Epithelial cell of esophagus (primary cell): Measurements from ENCODE around the gene PASK.

Experiments
- DNase-seq: peaks from one replicate; pipeline ENCODE4 v3.0.0; 2010; ENCODE audit warnings: low read depth
- H3K4me3 ChIP-seq: 2 replicates; pipeline ENCODE4 v1.5.1; 2011; ENCODE audit warnings: mild to moderate bottlenecking, low read length, control low read depth
- TF ChIP-seq, protein P1 (sequence below): IDR thresholded peaks from 2 replicates; pipeline ENCODE4 v1.5.1; 2011; ENCODE audit warnings: low read depth, mild to moderate bottlenecking, low read length, control low read depth, inconsistent platforms; ENCODE audit not compliant: insufficient read depth; ENCODE audit errors: missing control alignments

The PASK gene

DNA sequence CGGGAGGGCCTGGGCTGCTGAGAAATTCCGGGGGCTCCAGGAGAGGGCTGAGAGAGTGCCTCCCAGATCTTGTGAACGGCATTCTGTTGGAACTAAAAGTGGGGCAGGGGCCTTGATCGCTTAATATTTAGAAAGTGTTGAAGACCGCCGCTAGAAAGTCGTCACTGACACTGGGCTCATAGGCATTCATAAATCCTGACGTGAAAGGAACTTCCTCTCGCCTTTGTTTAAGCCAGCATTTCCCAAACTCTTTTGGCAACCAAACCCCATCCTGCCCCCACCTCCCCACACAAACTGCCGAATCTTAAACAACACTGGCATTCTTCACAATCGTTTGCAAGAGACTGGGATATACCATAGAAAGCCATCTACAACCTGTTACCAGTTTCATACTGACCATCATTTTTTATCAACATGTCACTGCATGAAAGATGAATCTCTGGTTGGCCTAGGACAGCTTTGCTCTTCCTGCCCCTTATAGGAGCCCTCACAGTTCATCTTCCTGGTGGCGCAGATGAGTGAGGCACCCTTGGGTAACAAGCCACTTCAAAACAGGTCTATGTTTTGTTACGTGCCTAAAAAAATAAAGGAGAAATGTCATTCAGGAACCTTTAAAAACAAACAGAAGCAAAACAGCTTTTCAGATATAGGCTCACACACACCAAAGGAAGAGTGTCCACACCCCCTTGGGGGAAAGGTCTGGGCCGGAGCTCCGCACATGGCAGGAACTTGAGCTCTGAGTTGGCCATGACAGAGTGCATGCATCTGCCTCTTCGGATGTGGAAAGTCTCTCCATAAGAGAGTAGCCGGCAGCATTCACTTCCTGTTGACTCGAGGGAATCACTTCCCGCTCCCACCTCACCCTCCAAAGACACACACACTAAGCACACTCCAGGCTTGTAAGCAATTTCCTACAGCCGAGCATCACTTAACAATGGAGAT lies 60.2 kb downstream of the PASK start:
- TF ChIP-seq, protein P1, sequence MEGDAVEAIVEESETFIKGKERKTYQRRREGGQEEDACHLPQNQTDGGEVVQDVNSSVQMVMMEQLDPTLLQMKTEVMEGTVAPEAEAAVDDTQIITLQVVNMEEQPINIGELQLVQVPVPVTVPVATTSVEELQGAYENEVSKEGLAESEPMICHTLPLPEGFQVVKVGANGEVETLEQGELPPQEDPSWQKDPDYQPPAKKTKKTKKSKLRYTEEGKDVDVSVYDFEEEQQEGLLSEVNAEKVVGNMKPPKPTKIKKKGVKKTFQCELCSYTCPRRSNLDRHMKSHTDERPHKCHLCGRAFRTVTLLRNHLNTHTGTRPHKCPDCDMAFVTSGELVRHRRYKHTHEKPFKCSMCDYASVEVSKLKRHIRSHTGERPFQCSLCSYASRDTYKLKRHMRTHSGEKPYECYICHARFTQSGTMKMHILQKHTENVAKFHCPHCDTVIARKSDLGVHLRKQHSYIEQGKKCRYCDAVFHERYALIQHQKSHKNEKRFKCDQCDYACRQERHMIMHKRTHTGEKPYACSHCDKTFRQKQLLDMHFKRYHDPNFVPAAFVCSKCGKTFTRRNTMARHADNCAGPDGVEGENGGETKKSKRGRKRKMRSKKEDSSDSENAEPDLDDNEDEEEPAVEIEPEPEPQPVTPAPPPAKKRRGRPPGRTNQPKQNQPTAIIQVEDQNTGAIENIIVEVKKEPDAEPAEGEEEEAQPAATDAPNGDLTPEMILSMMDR: no peak
- H3K4me3 ChIP-seq: no peak overlapping the region

DNA sequence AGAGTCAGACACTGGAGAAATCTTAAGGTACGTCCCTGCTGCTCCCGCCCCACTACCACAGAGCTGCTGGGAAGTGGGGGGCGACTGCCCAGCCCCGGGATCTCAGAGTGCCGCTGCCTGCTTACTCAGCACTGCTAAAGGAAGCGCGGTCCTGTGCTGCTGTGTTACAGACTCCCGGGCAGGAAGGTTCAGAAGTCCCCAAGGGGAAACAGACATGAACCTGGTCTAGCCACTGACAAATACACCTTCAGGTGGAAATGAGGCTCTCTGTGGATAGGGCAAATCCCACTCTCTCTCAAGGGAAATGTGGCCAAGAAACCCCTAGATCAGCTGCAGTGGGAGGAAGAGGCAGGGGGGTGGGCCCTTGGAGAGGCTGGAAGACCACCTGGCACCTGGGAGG lies 60.9 kb downstream of the PASK start:
- no peak overlapping the region for H3K4me3 ChIP-seq
- TF ChIP-seq, protein P1: no peak
- no peak for DNase-seq

More for the DNA sequence above, 60.2 kb downstream of the PASK start:
- DNase-seq: no peak

DNA sequence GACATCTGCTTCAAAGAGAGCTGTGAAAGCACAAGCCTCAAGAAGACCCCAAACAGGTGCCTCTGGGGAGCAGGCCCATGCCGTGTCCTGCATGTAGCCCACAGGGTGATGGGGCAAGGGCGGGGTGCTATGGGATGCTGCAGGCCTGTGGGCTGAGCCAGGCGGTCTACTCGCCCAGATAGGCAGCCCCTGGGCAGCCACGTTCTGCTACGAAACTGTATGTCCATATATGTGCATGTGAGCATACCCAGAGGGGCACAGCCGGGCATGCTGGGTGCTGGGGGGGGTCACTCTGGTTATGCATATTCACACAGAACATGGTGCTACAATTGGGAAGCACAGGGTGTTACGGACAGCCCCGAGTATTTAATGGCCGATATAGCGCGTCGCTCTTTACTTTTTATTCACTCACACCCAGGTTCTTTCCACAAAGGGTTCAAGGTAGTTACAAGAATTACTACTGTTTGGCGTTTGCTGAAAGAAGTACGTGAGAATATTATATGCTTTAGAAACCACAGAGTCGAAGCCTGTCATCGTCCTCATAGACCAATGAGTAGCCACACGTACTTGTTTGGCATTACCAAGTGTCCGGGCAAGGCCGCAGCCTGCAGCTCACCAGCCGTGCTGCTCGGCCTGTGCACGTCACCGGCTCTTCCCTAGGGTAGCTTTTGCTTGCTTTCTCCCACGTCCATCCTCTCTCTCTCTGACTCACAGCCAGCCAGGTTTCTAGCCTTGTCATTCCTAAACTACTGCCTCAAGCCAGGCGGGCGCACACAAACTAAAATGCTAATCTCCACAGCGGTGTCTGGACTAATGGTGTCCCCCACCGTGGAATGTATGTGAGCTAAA lies 61.6 kb downstream of the PASK start:
- H3K4me3 ChIP-seq: no peak overlapping the region
- TF ChIP-seq, protein P1: no peak
- no peak for DNase-seq

DNA sequence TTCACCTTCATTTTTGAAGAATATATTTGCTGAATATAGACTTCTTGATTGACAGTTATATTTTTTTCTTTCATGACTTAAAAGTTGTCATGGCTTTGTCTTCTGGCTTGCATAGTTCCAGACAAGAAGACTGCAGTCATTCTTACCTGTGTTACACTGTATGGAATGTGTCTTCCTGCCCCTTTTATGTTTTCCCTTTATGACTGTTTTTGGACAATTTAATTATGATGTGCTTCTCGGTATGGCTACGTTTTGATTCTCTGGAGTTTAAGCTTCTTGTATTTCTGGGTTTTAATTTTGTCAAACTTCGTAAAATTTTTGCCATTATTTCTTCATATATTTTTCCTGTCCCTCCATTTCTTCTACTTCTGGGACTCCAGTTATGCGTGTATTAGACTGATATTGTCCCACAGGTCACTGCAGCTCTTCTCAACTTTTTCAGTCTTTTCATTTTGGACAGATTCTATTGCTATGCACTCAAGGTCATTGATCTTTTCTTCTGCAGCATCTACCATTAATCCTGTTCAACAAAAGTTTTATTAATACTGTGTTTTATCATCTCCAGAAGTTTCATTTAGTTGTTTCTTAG lies 64.3 kb downstream of the PASK start:
- no peak overlapping the region for H3K4me3 ChIP-seq
- TF ChIP-seq, protein P1: no peak
- DNase-seq: no peak

DNA sequence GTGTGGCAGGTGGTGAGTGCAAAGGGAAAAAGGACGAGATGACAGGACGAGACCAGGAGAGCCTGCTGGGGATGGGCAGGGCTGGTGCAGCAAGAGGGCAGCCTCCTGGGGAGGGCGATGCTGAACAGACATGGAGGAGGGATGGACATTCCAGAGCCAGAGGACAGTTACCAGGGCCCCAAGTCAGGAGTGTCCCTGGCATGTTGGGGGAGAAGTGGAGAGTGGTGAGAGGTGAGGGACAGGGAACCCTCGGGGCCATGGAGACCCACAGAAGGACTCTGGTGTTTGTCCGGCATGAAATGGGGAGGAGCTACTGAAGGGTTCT lies 66.2 kb downstream of the PASK start:
- no peak for DNase-seq
- no peak overlapping the region for H3K4me3 ChIP-seq
- TF ChIP-seq, protein P1: no peak

DNA sequence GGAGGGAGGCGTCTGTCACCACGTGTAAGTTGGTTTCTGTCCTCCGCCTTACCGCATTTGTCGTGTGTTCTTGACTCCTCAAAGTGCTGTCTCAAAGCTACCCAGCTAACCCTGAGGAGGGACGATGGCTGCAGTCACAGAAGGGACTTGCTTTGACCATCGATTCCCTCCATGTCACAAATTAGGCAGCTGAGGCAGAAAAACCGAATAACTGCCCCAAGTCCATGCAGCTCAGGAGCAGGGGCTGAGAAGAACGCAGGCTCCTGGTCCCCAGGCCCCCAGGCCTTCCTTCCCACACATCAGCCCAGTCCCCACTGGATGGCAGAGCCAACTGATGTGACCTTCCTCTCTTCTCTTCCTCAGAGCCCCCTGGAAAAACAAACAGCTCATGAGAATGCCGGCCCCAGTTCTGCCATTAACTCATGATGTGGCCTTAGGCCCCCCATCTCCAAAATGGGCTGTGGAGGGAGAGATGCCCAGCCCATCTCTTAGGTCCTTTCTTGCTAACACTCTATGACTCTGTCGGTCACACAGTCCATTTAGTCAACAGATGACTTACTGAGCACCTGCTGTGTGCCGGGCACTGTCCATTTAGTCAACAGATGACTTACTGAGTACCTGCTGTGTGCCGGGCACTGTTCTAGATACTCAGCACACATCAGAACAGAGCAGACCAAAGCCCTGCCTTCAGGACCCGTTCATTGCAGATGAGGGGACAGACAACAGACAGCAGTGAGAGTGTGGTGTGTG lies 66.8 kb downstream of the PASK start:
- no peak for DNase-seq
- no peak overlapping the region for H3K4me3 ChIP-seq
- TF ChIP-seq, protein P1: no peak
